HTR-8/SVneo (cell line): ENCODE results near the gene SLC38A5.

Experiments used
- DNase-seq: peaks from one replicate; pipeline ENCODE4 v3.0.0; 2011; ENCODE audit warnings: low spot score, mixed read lengths; ENCODE audit not compliant: insufficient read length
- FAIRE-seq: peaks from 2 replicates; lab custom pipeline; 2011; peaks lifted over from hg19 to GRCh38; lab: Jason Lieb, UNC

The SLC38A5 gene

DNA sequence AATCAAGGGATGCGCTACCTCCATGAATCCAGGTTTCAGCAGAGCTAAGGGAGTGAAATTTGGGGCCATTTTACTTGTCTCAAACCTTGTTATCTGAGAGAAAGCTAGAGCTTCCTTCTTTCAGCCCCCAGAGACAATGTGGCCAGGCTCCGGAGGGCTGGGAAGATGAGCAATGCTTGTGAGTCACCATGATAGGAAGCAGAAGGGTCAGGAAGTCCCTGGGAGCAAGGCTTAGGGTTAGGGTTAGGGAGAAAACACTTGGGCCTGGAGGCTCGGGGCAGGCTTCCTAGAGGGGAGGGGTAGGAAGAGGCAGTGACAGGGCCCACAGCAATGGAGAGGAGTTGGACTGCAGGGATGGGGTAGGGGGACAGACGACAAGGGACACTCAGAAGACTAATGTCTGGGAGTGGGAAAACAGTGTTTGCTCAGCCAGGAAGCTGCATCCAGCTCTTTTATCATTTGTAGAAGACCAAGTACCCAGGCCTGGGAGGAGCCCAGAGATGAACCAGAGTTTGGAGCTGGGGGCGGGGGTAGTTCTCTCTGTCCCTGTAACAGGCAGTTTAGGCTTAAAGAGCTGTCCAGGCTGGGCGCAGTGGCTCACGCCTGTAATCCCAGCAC is 22.3 kb upstream of the SLC38A5 start:
- FAIRE-seq, result no peak

DNA sequence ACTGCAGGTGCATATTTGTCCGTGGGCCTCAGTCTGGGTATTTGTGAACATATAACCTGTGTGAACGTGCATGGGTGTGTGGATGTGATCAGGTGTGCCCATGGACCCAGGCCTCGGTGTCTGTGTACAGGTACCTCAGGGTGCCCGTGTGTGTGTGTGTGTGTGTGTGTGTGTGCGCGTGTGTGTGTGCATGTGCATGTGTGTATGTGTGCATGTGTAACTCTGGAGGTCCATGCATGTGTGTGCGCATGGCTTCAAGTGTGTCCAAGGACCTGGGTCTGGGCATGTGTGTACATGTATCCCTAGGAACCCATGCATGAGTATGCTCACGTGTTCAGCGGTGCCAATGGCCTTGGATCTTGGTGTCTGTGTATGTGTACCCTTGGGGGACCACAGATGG is 21.7 kb upstream of the SLC38A5 start:
- no peak for FAIRE-seq
- DNase-seq, result no peak

More for the DNA sequence above, 22.3 kb upstream of the SLC38A5 start:
- no peak for DNase-seq

DNA sequence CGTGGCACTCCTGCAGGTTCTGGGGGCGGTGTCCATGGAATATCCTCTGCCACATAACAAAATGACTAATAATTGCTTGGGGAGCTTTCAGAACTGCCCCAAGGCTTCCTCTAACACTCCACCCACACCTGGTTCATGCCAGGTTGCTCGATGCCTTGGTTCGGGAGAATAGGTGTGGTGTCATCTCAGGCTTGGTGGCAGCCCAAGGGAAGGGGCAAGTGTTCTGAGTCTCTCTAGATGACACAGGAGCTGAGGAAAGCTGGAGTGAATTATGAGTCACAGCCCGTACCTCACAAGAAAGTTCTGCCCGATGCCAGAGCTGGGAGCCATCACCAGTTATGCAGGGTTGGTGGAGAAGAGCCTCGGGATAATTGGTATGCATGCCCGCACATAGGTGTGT is 20.6 kb upstream of the SLC38A5 start:
- FAIRE-seq (no peak), DNase-seq (no peak)

DNA sequence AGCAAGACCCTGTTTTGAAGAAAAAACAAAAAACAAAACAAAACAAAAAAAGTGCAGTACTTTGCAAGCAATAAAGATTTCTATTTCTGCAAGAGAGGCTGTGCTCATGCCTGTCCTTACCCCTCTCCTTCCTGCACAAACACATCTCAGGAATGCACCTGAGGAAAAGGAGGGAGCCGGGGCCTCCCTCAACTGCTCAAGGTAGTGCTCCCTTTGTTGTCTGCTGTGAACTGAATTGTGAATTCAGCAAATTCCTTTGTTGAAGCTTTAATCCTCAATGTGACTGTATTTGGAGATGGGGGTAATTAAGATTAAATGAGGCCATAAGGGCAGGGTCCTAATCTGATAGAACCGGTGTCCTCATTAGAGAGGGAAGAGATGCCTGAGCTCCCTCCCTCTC is 19.8 kb upstream of the SLC38A5 start:
- FAIRE-seq (no peak), DNase-seq (no peak)

DNA sequence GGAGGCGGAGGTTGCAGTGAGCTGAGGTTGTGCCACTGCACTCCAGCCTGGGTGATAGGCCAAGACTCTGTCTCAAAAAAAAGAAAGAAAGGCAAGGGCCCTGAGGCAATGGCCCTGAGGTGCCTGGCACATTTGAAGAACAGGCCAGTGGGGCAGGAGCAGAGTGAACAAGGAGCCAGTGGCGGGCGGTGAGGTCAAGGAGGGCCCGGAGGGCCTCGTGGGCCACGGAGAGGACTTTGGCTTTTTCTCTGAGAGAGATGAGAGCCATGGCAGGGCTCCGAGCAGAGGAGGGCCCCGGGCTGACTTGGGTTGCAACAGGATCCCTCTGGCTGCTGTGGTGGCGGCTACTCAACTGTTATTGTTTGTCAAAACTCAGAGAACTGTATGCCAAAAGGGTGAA is 19.2 kb upstream of the SLC38A5 start:
- no peak for FAIRE-seq
- no peak for DNase-seq

DNA sequence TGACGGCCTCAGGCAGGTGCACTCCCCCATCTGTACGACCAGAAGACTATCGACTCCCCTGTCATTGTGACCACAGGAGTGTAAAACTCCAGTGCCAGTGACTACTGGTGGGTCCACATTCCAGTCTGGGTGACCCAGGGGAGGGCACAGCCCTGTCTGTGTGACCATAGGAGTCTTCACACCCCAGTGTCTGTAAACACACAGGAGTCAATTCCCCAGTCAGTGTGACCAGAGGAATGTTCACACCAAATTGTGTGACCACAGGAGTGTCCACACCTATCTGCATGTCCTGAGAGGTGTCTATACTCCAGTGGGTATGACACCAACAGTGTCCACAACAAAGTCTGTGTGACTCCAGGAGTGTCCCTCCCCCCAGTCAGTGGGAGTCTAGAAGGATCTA is 18.0 kb upstream of the SLC38A5 start:
- no peak for FAIRE-seq
- DNase-seq, result no peak

DNA sequence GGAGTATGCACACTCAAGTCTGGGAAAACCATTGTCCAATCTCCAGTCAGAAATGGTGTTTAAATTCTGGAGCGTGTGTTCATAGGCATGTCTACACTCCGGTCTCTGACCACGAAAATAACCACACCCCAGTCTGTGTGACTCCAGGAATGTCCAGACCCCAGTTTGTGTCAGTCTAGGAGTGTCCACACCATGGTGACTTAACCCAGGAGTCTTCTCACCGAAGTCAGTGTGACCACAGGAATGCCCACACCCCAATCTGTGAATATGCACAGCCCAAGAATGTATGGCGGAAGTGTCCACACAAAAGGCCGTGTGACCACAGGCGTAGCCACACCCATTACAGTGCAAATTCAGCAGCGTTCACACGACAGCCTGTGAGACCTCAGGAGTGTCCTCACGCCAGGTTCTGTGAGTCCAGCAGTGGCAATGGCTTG is 17.3 kb upstream of the SLC38A5 start:
- FAIRE-seq (peak; percentile 33), DNase-seq (peak; percentile 42)

DNA sequence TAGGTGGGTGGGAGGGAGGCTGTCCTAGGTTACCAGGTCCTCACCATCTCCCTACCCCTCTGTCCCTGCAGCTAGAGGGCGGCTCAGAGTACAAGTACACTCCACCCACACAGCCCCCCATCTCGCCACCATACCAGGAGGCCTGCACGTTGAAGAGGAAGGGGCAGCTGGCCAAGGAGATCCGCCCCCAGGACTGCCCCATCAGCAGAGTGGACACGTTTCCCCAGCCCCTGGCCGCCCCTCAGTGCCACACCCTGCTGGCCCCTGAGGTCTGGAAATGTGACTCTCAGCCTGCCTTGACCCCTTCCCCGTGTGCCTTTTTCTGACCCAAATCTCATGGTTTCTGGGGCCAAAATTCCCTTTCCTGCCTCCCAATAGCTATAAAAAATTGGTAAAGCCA is 12.5 kb upstream of the SLC38A5 start:
- DNase-seq (no peak), FAIRE-seq (no peak)

DNA sequence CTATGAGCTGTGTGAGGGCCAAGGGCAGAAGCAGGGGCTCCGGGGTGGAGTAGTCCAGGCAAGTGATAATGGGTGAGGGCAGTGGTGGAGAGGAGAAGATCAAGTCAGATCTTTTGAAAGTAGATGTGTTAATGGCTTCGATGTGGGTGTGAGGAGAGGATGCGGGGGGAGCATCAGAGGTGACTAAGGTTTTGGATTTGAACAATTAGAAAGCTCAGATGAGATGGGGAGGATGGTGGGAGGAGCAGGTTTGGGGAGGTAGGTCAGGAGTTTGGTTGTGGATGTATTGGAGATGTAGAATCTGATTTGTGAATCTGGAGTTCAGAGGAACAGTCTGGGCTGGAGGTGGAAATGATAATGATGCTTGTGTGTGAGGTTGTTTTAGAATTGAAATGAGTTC is 10.5 kb upstream of the SLC38A5 start:
- FAIRE-seq, result no peak
- no peak for DNase-seq

DNA sequence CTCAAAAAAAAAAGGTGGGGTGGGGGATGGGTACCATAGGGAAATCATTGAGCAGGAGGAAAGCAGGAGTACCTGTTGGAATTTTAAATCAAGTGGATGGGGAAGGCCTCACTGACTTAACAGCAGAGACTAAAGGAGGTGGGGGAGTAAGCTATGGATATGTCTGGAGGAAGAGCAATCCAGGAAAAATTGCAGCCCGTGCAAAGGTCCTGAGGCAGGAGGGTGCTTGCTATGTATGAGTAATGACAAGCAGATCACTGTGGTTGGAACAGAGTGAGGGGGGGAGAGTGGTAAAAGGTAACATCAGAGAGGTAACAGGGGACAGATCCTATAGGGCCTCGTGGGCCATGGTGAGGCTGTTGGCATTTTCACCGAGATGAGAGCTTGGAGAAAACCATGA is 10.1 kb upstream of the SLC38A5 start:
- no peak for DNase-seq
- no peak for FAIRE-seq

DNA sequence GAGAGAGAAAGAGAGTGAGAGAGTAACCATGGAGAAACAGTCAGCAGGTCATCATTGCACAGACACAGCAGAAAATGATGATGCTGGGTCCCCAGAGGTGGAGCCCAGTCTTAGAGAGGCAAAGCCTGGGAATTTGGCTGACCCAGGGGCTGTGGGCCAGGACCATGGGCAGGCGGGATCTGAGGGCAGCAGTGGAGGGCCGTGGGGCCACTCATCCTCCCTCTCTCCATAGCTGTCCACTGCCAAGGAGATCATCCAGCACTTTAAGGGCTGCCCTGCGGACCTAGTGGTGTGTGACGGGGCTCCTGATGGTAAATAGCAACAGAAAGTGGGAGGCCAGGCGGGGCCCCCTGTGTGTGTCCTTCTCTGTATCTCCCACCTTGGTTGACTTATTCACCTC is 8.7 kb upstream of the SLC38A5 start:
- DNase-seq, result no peak
- no peak for FAIRE-seq

DNA sequence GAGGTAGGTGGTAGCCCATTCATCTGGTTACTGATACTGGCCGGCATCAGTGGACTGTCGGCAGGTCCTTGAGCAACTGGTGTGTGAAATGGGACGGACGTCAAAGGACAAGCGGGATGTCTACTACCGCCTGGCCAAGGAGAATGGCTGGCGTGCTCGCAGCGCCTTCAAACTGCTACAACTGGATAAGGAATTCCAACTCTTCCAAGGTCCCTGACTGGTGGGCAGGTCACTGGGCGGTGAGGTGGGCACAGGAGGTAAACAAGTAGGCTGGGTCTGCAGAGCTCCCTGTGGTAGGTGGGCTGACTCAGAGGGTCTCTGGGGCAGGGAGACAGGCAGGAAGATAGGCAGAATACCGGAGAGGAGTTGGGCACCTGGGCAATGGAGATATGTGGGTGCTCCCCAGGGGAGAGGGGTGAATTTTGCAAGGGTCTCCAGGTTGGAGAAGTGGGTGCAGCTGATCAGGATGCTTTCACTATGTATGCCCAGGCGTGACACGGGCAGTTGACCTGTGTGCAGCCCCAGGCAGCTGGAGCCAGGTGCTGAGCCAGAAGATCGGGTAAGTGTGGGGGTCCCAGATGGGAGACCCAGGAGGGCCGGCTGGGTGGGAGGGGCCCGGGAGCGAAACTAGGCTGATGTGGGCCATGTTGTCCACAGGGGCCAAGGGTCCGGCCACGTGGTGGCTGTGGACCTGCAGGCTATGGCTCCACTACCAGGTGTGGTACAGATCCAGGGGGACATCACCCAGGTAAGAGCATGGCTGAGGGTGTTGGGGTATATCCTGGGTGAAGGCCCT is 8.1 kb upstream of the SLC38A5 start:
- FAIRE-seq (no peak), DNase-seq (no peak)

DNA sequence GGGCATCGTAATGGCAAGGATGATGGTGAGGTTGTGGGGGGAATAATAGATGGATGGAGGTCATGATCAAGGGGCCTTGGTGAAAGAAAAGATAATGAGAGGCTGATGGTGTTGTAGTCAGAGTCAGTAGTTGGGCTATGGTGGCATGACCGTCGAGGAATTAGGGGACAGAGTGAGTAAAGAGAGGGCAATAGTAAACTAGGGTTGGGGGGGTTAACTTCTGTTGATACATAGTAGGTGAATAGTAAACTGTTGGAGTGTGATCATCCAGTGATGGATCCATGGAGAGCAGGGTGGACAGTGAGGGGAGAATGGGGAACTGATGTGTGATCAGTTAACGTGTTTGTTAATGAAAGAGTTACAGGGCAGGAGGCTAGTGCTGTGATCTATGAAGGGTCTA is 6.9 kb upstream of the SLC38A5 start:
- no peak for FAIRE-seq
- DNase-seq, result no peak

DNA sequence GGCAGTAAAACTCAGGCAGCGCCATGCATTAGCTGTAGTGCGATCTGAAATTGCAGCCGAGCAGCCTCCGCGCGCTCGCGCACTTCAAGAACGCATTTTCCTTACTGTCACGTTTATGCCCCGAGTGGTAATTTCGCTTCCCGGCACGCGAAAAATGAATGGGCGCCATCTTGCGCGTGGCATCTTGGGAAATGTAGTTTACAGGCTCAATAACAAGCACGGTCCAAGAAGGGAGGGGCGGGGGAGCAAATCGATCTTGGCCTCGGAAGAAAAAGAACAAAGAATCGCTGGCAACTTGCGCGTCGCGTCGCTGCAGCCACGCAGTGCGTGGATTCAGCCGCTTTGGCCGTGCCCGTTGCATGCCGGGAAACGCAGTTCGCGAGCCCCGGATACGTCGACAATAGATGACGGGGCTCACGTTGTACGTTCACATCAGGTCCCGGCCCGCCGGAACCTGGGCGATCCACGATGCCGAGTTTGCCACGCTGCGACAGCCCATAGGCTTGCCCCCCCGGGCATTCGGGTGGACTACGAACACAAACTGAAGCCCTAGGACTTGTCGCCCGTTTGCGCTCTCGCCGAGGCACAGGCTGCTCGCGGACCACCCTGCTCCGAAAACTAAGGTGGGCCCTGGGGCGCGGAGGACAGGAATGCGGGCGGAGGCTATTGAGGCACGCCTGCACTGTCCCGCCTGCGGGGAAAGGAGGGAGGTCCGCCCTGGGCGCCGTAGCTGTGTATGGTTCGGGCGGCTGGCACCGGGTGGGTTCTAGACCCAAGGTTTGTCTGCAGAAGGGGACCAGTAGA is 5.9 kb upstream of the SLC38A5 start, which contains the start of gene FTSJ1:
Gene FTSJ1 (plus strand): TSS at position 426 of the 804 bp plus-strand sequence. CDS start 1,849 bp downstream, outside the sequence.
- peak; percentile 72 for DNase-seq
- FAIRE-seq, result peak; percentile 77

DNA sequence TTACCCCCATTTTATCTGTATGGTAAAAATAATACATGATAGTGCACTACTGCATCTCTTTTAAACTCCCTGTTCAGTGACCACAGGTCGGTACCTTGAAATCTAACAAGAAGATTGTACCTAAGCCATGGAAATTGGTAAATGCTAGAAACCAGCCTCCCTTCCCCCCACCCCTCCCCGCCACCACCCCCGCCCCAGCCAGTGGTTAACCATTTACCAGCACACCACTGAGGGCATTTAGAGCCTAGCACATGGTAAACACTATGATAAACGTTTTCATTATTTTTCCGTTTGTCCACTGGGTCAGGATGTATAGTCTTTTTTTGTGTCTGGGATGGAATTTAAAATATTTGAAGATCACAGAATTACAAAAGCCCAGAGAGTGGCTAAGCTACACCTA is 5.2 kb upstream of the SLC38A5 start:
- FAIRE-seq, result no peak
- no peak for DNase-seq

DNA sequence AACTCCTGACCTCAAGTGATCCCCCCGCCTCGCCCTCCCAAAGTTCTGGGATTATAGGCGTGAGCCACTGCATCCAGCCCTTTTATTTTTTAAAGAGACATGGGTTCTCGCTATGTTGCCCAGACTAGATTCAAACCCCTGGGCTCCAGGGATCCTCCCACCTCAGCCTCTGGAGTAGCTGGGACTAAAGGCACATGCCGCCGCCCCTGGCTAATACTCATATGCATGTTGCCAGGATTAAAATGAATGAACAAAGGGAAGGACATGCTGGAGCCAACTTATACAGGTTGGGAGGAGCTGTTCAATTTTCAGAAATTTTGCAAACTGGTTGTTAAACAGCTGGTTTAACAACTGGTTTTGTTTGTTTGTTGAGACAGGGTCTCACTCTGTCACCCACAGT is 4.5 kb upstream of the SLC38A5 start:
- DNase-seq (no peak), FAIRE-seq (no peak)

DNA sequence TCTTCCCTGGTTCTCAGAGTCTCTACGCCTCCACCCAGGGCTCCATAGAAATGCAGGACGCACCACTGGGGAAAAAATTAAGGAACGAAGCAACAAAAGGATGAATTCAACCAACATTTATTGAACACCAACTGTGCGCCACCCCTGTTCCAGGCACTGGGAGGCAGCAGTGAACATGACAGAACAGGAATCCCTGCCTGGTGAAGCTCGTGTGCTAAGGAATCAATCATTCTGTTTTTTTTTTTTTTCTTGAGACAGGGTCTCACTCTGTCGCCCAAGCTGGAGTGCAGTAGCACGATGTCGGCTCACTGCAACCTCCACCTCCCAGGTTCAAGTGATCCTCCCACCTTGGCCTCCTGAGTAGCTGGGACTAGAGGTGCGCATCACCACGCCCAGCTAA is 4.1 kb upstream of the SLC38A5 start:
- DNase-seq, result no peak

DNA sequence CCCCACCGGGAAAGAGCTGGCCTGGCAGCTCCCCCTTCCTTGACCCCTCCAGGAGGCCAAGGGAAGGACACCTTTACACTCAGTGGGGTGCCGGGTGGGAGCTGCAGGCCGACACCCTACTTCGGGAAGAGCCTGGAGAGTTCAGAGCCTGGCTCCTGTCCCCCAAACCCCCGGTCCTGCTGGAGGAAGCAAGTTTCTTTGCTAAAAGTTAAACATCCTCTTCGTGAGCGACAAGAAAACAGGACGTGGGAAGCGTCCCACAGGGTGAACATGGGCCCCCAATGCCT is 3.6 kb upstream of the SLC38A5 start:
- no peak for FAIRE-seq
- DNase-seq, result no peak

More for the DNA sequence above, 4.1 kb upstream of the SLC38A5 start:
- no peak for FAIRE-seq

DNA sequence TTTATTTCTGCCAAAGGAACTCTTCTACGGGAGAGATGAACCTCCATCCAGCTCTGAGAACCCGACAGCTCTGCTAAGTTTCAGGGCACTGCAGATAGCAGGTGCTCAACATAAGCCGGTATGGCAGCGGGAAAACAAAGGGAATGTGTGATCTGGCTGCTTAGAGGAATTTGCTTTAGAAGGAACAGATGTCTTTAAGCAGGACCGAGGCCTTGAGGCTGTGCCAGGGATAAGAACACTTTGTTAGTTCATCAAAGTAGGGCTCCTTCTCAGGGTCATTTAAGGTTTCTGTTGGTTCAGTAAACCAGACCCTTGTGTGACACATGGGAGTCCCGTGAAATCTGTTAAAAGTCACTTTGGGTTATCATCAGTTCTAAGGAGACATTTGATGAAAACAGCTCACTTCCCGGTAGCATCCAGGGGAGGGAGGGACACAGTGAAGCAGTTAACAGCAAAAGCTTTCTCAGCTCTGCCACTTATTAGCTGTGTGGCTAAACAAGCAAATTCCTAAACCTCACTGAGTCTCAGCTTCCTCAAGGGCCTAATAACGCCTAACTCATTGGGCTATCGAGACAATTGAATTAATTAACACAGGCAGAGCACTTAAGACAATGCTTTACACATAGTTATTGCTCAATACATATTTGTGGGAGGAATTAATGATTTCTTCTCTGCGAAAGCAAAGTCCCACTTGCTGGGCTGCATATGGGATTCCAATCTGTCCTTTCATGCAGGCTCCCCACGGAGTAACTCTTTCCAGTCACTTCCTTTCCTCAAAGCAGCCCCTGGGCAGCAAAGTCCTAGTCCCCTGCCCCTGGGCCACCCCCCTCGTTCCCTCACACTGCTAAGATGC is 3.0 kb upstream of the SLC38A5 start:
- DNase-seq, result no peak
- no peak for FAIRE-seq

DNA sequence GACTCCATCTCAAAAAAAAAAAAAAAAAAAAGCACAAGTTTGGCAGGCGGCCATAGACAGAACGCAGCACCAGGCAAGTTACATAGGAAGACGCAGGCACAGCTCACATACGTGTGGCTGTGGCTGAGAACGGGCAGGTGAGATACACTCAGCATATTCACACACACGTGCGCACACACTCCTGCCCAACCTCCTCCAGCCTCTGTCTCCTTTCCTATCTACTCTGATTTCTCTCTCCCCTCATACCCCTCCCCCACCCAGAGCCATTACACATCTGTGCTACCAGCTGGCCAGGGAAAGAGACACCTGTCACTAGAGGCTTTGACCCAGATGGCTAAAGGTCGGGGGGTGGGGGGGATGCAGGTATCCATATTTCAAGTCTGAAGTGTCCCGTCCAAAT is 2.2 kb upstream of the SLC38A5 start:
- FAIRE-seq (no peak), DNase-seq (no peak)
